HG02981 (cell line): ENCODE results near the gene SEC16B.

Source experiments
- ATAC-seq: cut with Tn5 transposase; IDR thresholded peaks from one replicate; pipeline ENCODE4 v1.9.1; 2021; ENCODE audit warnings: mild to moderate bottlenecking, moderate library complexity; ENCODE audit not compliant: unreplicated experiment

Gene SEC16B

DNA sequence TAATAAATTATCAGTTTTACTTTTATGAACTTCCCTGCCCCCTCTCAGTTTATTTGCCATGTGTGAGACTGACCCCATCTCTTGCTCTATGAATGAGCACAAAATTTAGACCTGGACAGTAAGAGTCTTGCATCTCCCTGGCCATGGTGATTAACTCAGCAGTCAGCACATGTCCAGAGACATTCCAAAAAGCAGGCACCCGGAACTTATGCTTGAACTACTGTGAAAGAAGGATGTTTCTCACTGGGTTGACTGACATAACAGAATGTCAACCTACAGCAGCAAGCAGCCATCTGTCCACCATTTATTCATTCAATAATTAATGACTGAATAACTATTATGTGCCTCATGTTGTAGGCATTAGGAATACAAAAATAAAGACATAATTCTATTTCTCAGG, 11.3 kb upstream of the SEC16B start:
- no peak for ATAC-seq

DNA sequence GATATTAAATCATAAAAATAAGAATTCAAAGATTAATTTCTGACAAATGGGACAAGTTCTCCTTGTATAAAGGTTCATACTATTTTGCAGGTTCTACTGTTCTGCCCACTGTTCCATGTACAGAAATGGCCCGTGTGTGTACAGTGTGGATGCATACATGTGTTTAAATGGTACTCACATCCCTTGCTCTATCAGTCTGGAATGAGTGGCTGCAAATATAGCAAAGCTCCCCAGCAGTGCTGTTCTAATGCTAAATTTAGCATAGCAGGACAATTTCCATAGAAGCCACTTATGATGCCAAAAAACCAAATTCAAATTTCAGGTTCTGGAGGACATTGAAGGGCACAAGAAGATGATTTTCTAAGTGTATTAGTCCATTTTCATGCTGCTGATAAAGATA, 9.4 kb upstream of the SEC16B start:
- ATAC-seq: no peak

DNA sequence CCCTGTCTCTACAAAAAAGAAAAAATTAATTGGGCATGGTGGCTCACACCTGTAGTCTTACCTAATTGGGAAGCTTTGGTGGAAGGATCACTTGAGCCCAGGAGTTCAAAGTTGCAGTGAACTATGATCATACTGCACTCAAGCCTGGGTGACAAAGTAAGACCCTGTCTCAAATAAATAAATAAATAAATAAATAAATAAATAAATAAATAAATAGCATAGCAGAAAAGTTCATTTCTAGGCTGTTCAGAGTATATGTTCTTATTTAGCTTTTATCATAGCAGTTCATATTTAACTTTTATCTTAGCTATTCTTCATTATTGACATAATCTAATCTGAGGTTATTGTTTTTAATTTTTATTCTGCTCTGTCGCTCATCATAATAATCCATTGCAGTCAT, 8.7 kb upstream of the SEC16B start:
- ATAC-seq: no peak

DNA sequence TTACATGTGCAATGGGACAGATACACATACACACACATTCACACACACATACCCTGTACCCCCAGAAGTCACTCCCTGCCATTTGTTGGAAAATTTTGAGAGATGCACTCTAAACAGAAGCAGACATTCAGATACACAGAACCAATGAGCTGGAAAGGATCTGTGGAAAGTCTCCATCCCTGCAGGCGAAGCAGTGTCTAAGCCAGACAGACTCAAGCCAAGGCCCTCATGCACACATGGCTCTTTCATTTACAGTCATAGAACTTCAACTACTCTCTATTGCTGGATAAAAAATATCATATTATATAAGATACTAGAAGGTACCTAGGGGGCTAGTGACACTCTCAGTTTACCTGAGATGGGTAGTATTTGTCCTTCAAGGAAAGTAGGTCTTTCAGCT, 7.3 kb upstream of the SEC16B start:
- no peak for ATAC-seq

DNA sequence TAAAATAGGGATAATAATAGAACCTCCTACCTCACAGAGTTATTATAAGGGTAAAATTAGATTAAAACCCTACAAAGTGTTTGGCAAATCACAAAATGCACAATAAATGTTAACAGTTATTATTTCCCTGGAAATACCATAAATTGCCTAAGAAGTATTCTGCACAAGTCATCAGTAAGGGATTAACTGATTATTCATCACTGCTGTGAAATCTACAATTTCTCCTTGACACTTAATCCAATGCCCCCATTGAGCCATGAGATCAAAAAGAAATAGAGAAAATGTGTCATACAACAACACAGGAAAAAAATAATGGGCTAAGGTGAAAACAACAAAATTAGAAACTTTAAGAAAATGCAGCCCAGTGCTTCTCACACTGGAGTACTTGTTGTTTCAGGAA, 6.7 kb upstream of the SEC16B start:
- ATAC-seq: no peak

DNA sequence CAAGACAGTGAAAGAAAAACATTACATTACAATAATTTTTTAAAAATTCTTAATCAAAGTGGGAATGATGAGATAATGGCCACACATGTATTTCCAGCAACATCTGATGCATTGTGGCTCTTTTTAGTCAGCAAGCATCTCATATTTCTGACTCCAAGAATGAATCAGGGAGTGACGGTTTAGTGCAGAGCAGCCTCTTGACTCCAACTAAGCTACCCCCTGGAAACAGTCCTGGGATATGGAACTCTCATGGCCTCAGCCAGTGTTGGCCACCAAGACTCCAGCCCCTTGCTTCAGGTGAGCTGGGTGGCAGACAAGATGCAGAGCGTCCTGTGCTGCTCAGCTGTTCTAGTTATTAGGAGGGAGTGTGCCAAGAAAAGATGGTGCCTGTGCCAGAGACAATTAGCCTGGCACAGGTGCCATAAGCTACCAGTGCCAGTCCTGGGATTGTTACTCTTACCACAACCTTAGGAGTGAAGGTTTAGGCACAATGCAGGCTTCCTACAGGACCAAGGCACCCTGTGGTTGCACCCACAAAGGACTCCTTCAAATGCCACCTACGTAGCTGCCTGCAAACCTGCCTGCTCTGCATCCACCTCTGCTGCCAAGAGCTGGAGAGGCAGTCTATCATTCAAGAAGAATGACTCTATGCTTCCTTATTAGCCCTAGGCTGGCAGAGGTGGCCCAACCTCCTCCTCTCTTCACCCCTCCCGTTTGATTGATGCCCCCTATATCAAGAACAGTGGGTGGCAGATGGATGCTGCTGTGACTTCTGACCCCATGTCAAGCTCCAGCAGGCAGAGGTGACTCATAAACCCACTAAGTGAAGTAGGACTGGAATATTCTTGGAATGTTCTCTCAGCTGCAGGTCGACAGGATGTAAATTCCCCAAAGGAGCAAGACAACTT, 6.0 kb upstream of the SEC16B start:
- ATAC-seq: no peak

DNA sequence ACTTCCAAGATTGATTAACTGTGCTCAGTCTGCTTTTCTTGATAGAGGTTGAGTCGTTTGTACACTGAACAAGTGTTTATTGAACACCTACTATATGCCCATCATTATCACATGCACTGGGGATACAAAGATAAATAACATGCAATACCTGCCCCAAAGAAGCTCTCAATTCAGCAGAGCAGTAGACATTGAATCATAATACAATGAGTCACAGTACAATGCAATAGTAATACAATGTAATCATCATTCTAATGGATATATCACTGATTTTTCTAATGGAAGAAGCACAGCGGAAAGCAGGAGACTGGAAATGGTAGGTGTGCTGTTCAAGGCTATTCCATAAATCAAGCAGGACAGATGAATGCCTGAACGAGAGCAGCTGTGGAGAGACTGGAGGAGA, 3.7 kb upstream of the SEC16B start:
- ATAC-seq: no peak

DNA sequence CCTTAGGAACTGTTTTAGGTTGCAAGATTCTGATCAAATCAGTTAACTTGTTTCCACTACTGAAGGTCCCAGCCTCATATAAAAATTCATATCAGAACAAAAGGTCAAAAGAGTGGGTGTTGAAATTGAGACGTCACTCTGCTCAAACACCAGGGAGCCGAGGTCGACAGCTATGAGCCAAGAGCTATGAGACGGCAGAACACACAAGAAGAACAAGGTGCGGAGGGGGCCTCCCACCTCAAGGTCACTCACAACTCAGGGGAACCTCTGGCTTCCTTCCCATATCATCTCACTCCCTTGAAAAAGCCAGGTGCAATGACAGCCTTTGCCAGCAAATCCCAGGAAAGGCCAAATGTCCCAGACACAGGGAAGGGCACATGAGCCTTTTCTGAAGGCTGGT, 749 bp downstream of the SEC16B start:
- ATAC-seq: no peak

DNA sequence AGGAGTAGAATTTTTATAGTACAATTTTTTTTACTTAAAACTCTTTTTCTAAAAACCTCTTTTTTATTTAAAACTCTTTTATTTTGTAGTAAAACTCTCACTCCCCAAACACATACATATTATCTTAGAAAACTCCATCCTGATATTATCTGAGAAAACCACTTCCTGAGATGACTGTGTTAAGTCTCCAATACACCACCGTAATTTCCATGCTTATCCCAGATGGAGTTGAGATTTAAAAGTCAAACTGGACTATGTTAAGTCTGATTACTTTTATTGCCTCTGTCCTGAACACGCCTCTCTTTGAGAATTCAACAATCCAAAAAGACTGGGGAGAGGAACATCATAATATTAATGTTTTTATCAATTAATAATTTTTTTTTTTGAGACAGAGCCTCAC, 3.7 kb downstream of the SEC16B start:
- no peak for ATAC-seq

DNA sequence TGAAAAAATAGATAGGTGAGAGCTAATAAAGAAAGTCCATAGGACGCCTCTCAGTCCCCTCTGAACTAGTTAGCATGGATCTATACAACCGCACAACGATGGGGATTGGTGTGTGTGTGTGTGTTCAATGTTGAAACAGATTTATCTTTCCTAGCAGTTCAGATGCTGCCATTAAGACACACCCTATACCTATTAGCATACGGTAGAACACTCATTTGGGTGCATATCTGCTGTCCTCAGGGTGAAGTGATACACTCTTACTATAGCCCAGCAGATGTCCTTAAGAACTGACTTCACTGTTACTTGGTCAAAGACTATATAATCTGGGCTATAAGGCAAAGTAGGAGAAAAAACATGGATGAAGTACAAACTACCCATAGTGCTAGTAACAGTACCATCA, 4.6 kb downstream of the SEC16B start:
- ATAC-seq: no peak

DNA sequence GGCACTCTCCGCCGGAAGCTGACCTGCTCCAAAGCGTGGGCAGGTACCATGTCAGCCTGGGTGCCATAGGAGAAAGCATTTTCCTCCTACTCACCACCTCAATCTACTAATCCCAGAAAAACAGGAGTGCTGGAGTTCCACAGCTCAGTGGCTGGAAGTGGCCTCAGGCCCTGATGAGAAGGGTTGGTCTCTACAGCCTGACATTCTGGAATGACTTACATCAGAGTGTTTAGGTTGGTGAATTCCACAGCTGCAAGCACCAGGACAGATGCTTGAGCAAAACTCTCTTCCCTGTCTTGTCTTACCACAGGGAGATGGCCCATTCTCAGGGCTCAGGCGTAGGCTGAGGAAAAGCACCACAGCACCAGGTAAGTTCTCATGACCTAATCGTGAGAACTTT, 5.5 kb downstream of the SEC16B start:
- ATAC-seq: no peak

DNA sequence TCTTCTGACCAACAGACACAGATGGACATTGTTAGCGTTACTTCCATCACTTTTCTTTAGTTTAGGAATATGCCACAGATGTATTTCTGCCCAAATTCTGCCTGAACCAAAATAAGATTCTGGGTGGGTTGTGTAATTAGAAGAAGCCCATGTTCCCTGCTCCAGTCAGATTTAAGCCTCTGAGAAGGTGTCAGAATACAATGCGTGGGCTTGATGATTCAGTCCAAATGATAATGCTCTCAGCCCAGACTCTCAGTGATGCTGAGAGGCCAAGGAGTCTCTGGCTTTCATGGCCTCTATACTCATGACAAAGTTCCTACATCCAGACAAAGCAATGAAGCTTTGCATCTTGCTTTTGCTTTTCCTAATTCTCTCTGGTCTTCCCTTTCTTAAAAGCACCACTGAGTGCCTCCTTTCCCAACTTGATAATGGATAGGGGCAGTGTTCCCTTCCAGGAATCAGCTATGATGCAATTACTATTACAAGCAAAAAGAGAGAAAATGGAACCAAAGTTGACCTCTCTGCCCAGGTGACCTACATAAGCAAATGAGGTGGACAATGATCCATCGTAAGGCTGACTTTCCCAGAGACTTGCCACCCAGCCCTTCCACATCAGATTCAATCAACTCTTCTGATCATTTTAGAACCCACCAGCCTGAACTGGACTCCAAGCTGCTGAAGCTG, 8.8 kb downstream of the SEC16B start:
- no peak for ATAC-seq

DNA sequence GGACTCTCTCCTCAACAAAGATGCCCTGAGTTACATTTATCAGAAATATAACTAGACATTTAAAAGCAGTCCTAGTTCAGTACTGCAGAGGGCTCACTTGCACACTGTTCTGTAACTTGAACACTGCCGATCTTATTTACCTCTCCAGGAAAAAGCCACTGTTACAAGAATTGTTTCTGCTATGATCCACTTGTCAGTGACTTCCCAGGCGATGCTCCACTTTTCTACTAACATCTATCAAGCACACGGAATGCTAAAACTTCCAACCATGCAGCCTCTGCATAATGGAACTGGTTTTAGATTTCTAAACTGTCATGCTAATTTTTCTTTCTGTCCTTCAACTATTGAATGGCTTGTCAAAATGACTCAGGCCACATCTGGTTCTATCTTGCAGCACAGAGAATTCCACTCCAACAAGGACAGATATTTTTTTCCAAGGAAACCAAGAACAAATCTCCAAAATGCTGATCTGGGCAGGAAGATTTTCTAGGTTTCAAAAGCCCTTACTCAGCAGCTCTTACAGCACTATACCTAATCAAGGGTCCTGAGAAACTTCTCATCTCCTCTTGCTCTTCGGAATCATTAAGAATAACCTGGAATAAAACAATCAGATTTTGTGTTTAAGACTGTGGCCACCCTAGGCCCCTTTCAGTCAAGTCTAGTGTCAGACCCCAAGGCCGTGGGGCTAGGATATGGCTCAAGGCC, 9.9 kb downstream of the SEC16B start:
- no peak for ATAC-seq

DNA sequence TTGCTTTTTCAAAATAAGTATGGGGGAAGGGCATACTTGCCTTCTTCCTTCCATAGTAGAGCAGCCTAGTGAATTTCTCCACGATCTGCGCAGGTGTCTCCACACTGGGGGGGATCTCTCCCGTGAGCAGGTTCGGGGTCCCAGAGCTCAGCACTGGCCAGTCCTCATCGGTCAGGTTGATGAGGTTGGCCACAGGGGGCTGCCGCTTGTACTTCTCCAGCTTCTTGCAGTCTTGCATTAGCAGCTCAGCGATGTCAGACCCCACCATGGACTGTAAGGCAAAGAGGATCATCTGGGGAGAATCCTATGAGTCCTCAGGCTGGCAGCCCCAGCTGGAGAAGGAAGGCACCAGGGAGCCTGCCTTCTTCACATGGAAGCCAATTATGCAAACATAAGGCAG, 11.8 kb downstream of the SEC16B start:
- no peak for ATAC-seq

DNA sequence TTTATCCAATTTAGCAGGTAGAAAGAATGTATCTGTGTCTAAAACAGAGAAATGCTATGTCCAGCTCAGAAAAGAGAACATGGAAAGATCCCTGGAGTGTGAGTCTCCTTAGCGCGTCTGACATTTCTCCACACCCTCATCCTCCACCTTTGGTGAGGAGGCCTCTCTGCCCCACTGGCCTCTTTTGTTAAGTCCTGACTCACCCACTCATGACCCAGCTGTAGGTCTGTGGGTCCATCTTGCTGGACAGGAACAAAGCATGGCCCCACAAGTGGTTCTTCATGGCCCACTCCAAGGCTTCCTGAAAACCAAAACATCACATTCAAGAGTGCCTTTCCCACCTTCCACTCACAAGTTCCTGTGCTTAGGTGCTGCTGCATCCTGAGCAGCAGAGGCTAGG, 15.8 kb downstream of the SEC16B start:
- ATAC-seq: no peak

DNA sequence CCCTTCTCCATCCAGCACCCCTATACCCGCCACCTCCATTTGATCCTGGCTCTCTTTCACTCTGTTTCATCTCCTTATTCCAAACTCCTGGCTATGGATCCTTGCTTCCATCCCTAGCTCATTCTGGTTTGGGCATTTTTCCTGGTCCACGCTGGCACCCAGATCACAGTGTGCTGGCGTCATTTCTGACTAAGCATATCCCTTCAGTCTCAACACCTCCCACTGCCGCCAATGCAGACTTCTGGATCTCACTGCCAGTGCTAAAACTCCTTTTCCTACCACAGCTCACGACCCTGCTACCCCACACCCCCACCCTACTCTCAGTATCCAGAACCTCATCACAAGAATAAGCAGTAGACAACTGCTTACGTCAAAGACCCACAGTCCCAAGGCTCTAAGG, 16.3 kb downstream of the SEC16B start:
- ATAC-seq: no peak

DNA sequence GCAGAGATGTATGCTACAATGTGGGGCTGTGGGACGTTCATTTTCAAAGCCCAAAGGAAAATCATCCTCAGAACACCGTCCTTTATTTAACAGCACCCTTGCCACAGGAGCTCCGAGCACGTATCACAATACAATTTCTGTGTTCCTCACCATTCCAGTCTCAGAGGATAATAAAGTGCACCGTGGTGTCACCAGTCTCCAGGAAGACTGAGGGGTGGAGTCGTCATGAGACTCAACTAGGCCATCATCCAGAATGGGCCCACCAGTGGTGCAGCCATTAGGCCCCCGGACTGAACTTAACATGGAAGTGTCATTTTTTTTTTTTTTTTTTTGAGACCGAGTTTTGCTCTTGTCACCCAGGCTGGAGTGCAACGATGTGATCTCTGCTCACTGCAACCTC, 17.2 kb downstream of the SEC16B start:
- no peak for ATAC-seq

DNA sequence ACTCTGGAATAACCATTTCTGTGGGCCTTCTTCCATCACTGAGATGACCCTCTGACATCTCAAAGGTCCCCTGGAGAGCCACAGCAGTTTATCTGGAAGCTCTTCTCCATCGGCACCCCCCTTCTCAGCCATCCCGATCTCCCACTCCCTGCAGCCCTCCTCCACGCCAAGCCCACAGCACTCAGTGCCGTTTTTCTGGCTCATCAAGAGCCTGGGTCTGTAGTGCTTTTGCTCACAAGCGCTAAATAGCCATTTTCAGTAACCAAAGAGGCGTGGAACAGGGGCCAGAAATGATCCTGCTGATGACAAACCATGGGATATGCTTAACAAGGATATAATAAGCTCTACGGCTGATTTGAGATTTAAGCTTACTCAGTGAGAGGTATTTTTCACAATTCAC, 17.6 kb downstream of the SEC16B start:
- ATAC-seq: no peak

DNA sequence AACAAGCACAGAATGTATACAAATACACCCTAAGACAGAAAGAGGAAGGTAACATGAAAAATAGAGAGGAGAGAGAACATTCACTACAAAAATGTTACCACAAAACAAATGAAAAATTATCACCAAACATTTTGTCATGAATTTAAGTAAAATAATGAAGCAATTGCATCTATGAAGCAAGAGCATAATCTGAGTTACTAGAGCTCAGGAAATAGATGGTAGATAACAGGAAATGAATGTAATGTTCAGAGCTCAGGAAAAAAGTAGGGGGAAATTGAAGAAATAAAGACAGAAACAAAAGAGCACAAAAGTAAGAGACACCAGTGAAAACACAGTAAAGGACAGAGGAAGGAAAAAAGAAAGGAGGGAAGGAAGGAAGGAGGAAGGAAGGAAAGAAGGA, 19.4 kb downstream of the SEC16B start:
- ATAC-seq: no peak

DNA sequence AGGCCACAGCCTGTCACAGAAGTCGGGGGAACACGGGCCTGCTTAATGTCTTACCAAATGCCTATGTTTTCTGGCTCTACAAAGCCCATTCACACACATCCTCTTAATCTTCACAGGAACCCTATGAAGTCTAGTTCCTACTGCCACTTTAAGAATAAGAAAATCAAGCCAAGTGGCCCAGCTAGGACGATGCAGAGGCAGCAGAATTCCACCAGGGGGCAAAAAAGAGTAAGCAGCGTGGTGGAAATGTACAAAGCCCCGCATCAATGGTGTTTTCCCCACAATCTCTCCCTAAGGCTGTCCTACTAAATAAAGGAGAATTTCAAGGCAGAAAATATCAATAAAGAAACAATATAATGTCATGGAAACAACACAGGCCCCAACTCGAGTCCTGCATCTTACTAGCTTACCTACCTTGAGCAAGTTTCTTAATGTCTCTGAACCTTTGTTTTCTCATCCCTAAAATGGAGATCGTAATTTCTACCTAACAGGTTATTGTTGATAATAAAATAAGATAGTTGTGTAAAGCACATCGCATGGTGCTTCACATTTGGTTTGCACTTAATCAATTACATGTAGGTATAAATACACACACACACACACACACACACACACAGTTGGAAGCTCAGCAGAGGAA, 21.4 kb downstream of the SEC16B start:
- ATAC-seq: peak; percentile 81

DNA sequence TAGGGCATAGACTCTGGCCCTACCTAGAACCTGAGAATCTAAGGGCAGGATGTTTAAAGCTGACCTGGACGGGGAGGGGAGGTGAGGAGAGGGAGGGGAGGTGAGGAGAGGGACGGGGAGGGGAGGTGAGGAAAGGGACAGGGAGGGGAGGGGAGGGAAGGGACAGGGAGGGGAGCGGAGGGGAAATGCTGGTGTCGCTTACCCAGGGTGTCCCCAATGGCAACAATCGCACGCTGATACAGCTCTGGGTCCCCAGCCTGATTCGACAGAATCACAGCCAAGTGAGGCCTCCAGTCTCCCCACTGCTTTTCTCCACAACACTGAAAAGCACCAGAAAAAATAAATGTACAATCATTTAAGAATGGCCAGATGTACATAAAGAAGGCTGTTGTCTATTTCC, 22.2 kb downstream of the SEC16B start:
- ATAC-seq: no peak
